Testis (tissue), 3 donors: ENCODE data around the gene CLSTN1. TPM values are rescaled to one million over a fixed set of nuclear protein-coding genes. Genes with fewer than 3 reads are reported as not detected.

Experiments
- DNase-seq: peaks from one replicate; pipeline ENCODE4 v3.0.0-alpha.2; 2019
- H3K27ac ChIP-seq, 2 donors: fragments of 200-600 bp; sonication (generic); one replicate each; pipeline ENCODE4 v1.5.1; 2019
- H3K27me3 ChIP-seq: fragments of 200-600 bp; sonication (generic); one replicate; pipeline ENCODE4 v1.5.1; 2019
- H3K36me3 ChIP-seq: fragments of 200-600 bp; sonication (generic); one replicate; pipeline ENCODE4 v1.5.1; 2017; ENCODE audit warnings: low read depth; ENCODE audit errors: missing control alignments
- H3K4me1 ChIP-seq: fragments of 200-600 bp; sonication (generic); one replicate; pipeline ENCODE4 v1.5.1; 2019
- H3K4me3 ChIP-seq, 2 donors: fragments of 200-600 bp; sonication (generic); one replicate each; pipeline ENCODE4 v1.5.1; 2017 to 2019
- H3K9me3 ChIP-seq: fragments of 200-600 bp; sonication (generic); one replicate; pipeline ENCODE4 v1.5.1; 2017
- POLR2A ChIP-seq: fragments of 450-650 bp; IDR thresholded peaks from one replicate; pipeline ENCODE4 v1.6.1; 2017; ENCODE audit warnings: antibody characterized with exemption, mild to moderate bottlenecking, moderate library complexity
- WGBS, 2 donors: methylation state at CpG; one replicate each; pipeline ENCODE4 v1.1.5; 2018; 5-methylcytosine and 5-hydroxymethylcytosine counted together
- intact Hi-C: fragments of 100-400 bp; cut with DNase I; formaldehyde crosslinking; loops from one replicate; pipeline ENCODE4 v1.15.1; 2023; ENCODE audit warnings: low total_unique reads
- polyA plus RNA-seq: library from polyadenylated mRNA; stranded (reverse); fragments of 350-450 nt; fragmentation: Illumina TruSeq; extraction: RNeasy Lipid Tissue Mini Kit (QIAGEN cat#74804); gene quantifications from one replicate; pipeline ENCODE4 v1.2.3, GENCODE V29; 2014; ENCODE audit warnings: low read depth, low replicate concordance; ENCODE audit not compliant: insufficient read depth
- total RNA-seq, 2 donors: library from RNA; depleted of rRNA; stranded (reverse); fragments of >200 nt; gene quantifications; one replicate each; pipeline ENCODE4 v1.2.3, GENCODE V29; 2016
- TF ChIP-seq, protein P1 (sequence below), 3 experiments: fragments of 450-650 bp in 2 of 3; fragments of 200-600 bp in 1 of 3; sonication (generic) in 1 of 3; IDR thresholded peaks; one replicate each; pipeline ENCODE4 v1.5.1; 2016 to 2019; ENCODE audit warnings: antibody characterized with exemption in 3 of 3, mild to moderate bottlenecking in 2 of 3, moderate library complexity in 1 of 3

The CLSTN1 gene
- total and polyA plus RNA-seq, 3 donors from 2014 or later: 52.6 to 70.2 (median 60.4) TPM

DNA sequence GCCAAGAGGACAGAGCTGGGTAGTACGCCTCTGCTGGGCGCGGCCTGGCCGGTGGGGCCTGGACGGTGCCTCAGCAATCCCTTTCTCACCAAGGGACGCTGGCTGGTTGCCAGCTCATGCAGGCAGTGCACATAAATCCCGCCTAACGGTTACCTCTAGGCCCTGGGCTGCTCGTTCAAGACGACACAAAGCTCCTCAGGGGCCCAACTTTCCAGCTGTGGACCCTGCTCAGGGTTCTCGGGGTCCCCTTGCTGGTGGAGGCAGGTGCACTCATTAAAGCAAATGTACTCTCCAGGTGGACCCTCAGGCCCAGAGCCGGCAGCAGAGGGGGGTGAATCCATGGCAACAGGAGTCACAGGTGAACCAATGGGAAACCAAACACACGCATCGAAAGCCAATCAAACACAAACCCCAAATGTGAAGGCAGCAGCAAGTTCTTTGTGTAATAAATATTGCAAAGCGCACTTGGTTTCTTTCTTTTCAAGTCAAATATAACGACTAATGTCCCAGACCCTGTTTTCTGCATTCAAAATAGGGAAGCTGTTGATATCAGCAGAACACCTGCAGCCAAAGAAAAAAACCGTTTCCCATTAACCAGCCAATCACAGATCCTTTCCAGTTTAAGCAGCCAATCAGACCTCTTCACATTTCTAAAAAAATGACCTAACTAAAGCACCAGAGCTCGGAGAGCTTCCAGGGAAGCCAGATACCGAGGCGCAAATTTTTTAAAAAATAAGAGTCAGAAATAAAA lies 26.1 kb upstream of the CLSTN1 start:
- DNase-seq: no peak
- intact Hi-C loops: no loop called here
- no peaks in the 10 kb centered on the region for H3K9me3 ChIP-seq

DNA sequence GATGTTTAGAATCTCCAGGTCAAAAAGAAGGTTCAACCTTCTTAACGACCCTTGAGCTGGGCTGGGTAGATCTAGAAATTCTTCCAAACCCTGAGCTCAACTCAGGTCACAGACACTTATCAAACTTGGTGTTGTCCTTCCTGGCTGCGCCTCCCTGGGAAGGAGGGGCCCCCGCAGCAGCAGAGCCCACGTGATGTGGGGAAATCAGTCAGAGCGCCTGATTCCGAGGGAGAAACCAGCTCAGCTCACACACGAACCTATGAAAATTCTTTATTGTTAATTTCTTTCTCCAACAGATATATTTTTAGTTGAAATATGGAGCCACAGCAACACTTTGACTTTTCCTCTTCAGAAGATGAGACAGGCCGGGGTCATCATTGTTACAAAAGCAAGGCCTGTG lies 24.3 kb upstream of the CLSTN1 start:
- H3K27ac ChIP-seq: no peak overlapping the region
- no peaks in the 10 kb centered on the region for H3K9me3 ChIP-seq
- intact Hi-C loops: no loop called here
- no peaks in the 10 kb centered on the region for H3K36me3 ChIP-seq
- DNase-seq: peak; percentile 63
- H3K4me3 ChIP-seq: no peak overlapping the region
- no peaks in the 10 kb centered on the region for H3K27me3 ChIP-seq
- WGBS, 2 donors: 53 to 77% methylated on average over 8 of the region's 8 CpGs
- peaks cover 5% of the 10 kb centered on the region for H3K4me1 ChIP-seq
- TF ChIP-seq, protein P1, sequence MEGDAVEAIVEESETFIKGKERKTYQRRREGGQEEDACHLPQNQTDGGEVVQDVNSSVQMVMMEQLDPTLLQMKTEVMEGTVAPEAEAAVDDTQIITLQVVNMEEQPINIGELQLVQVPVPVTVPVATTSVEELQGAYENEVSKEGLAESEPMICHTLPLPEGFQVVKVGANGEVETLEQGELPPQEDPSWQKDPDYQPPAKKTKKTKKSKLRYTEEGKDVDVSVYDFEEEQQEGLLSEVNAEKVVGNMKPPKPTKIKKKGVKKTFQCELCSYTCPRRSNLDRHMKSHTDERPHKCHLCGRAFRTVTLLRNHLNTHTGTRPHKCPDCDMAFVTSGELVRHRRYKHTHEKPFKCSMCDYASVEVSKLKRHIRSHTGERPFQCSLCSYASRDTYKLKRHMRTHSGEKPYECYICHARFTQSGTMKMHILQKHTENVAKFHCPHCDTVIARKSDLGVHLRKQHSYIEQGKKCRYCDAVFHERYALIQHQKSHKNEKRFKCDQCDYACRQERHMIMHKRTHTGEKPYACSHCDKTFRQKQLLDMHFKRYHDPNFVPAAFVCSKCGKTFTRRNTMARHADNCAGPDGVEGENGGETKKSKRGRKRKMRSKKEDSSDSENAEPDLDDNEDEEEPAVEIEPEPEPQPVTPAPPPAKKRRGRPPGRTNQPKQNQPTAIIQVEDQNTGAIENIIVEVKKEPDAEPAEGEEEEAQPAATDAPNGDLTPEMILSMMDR (IDR thresholded peaks at IDR 0.05): no peak
- TF ChIP-seq POLR2A: no peak

More for the DNA sequence above, 26.1 kb upstream of the CLSTN1 start:
- no peak overlapping the region for H3K4me3 ChIP-seq
- WGBS, 2 donors: 65 to 71% methylated on average over 10 to 20 of the region's 20 CpGs
- peaks cover 5% of the 10 kb centered on the region for H3K4me1 ChIP-seq
- no peaks in the 10 kb centered on the region for H3K36me3 ChIP-seq
- no peak for TF ChIP-seq POLR2A
- TF ChIP-seq, protein P1 (IDR thresholded peaks at IDR 0.05): no peak
- no peak overlapping the region for H3K27ac ChIP-seq
- no peaks in the 10 kb centered on the region for H3K27me3 ChIP-seq

DNA sequence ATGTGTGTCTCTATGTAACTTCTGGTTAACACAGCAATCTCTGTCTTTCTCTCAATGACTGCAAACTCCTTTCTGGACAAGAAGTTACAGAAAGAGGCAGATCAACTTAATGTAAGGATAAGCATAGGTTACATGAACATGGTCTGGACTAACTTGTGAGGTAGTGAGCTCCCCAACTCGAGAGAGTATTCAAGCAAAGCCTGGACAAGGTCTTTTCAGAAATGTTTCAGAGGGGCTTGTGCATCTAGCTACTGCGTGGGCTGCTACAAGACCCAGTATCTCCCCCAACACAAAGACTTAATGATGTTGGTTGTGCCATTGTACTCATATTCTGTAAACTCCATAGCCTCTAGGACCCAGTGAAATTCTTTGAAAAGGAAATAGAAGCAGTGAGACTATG lies 23.5 kb upstream of the CLSTN1 start:
- H3K9me3 ChIP-seq: no peaks in the 10 kb centered on the region
- WGBS, 2 donors: 92% methylated on average over 2 of the region's 2 CpGs
- no peak for TF ChIP-seq POLR2A
- TF ChIP-seq, protein P1 (IDR thresholded peaks at IDR 0.05): no peak
- intact Hi-C loops: no loop called here
- no peak overlapping the region for H3K27ac ChIP-seq
- no peaks in the 10 kb centered on the region for H3K36me3 ChIP-seq
- DNase-seq: no peak
- H3K27me3 ChIP-seq: no peaks in the 10 kb centered on the region
- no peak overlapping the region for H3K4me3 ChIP-seq
- peaks cover 5% of the 10 kb centered on the region for H3K4me1 ChIP-seq

DNA sequence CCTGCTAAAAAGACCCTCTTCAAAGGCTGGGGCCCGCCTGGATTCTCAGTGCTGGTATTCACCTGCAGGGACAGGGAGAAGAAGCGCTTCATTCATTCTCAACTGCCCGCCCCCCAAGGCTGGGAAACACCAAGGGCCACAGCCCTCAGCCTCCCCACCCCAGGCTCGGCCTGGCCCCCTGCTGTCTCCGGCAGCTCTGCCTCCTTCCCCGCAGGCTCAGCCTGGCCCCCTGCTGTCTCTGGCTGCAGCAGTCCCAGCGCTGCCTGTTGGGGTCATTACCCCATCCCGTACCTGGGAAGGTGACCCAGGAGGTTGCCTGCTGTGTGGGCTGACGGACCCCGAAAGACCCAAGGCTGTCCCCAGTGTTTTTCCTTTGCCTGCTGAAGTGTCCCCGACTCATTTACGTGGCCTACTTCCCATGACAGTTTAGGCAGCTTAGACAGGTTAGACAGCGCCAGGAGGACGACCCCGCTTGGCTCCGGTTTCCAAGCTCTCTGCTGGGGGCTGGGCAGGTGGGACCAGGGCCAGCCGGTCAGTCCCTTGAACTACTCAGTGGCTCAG lies 22.9 kb upstream of the CLSTN1 start:
- Histone ChIP-seq H3K27me3 (no peaks in the 10 kb centered on the region), H3K4me3 (no peak overlapping the region), H3K36me3 (no peaks in the 10 kb centered on the region), H3K27ac (no peak overlapping the region), H3K9me3 (no peaks in the 10 kb centered on the region), H3K4me1 (peaks cover 5% of the 10 kb centered on the region)
- no peak for DNase-seq
- WGBS, 2 donors: 85 to 88% methylated on average over 14 to 17 of the region's 17 CpGs
- TF ChIP-seq, protein P1 (IDR thresholded peaks at IDR 0.05): no peak
- intact Hi-C loops: no loop called here

DNA sequence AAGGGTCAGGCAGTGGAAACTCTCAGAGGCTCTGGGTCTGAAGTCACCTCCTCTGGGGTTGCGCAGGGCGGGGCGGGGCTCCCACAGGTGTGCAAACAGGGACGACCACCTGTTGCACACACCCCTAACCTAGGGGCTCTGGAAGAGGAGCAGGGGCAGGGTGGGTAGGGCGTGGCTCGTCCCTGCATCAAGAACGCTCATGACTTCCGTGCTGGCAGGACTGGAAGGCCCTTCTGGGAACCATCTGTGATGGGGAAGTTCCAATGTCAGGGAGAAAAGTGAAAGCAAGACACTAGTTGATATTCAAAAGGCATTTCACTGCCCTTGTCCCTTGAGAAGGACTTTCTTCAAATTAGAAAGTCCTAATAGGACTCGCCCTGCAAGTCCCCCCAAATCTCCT lies 22.1 kb upstream of the CLSTN1 start:
- Histone ChIP-seq H3K9me3 (no peaks in the 10 kb centered on the region), H3K27me3 (no peaks in the 10 kb centered on the region), H3K27ac (no peak overlapping the region), H3K4me1 (peaks cover 5% of the 10 kb centered on the region), H3K36me3 (no peaks in the 10 kb centered on the region), H3K4me3 (no peak overlapping the region)
- no peak for TF ChIP-seq POLR2A
- TF ChIP-seq, protein P1 (IDR thresholded peaks at IDR 0.05): no peak
- intact Hi-C loops: no loop called here
- DNase-seq: no peak
- WGBS, 2 donors: 76 to 89% methylated on average over 9 of the region's 9 CpGs
